ENCODE results near the gene RFC5.

GRCh38 chr12:118046430-118046829 lies 29.9 kb downstream of the RFC5 start:
- no peak for TF ChIP-seq YY2 (tag by site-specific recombination; IDR thresholded peaks at IDR 0.05)
- no peak for TF ChIP-seq ZNF16 (tag by site-specific recombination; IDR thresholded peaks at IDR 0.05; ENCODE audit: low read depth)
- TF ChIP-seq ZNF121 (tag by site-specific recombination; IDR thresholded peaks at IDR 0.05) = no peak
- TF ChIP-seq CTCF (tag by site-specific recombination; IDR thresholded peaks at IDR 0.05) = no peak
- TF ChIP-seq ZSCAN5A (tag by site-specific recombination; IDR thresholded peaks at IDR 0.05) = no peak
- no peak for TF ChIP-seq ZNF677 (tag by site-specific recombination; IDR thresholded peaks at IDR 0.05)
- TF ChIP-seq KLF17 (tag by site-specific recombination; IDR thresholded peaks at IDR 0.05) = no peak
- no peak for TF ChIP-seq ZNF692 (tag by site-specific recombination; IDR thresholded peaks at IDR 0.05)
- TF ChIP-seq ZNF473 (tag by site-specific recombination; IDR thresholded peaks at IDR 0.05) = no peak
